Stimulated activated memory B cell treated with anti-CD40 and anti-IgM and Interleukin-4, amounts not matched to agents 10 μg/mL and 1 μg/mL and 100 μg/mL, for 72 hours (primary cell): ENCODE measurements around the gene CPT1A.
"Not testable (repeated sequence)": the region's sequence is repeated elsewhere in the genome, so short reads cannot be mapped to it uniquely, and the experiment has no call there.

Experiments used
- ATAC-seq: fragments of 150-1000 bp; cut with Tn5 transposase; 2 replicates; pipeline ENCODE4 v1.10.0; 2021
- H3K27ac Mint-ChIP-seq: one replicate; pipeline ENCODE4 v1.8.0; 2022; ENCODE audit warnings: mild to moderate bottlenecking, mixed read lengths
- H3K27me3 Mint-ChIP-seq: one replicate; pipeline ENCODE4 v1.8.0; 2022; ENCODE audit warnings: mixed read lengths
- H3K36me3 Mint-ChIP-seq: one replicate; pipeline ENCODE4 v1.8.0; 2022; ENCODE audit warnings: mixed read lengths
- H3K4me1 Mint-ChIP-seq: one replicate; pipeline ENCODE4 v1.8.0; 2022; ENCODE audit warnings: mixed read lengths
- H3K4me3 Mint-ChIP-seq: one replicate; pipeline ENCODE4 v1.8.0; 2022; ENCODE audit warnings: mild to moderate bottlenecking, moderate library complexity, mixed read lengths
- H3K9me3 Mint-ChIP-seq: one replicate; pipeline ENCODE4 v1.8.0; 2022; ENCODE audit warnings: mixed read lengths

CPT1A gene

DNA sequence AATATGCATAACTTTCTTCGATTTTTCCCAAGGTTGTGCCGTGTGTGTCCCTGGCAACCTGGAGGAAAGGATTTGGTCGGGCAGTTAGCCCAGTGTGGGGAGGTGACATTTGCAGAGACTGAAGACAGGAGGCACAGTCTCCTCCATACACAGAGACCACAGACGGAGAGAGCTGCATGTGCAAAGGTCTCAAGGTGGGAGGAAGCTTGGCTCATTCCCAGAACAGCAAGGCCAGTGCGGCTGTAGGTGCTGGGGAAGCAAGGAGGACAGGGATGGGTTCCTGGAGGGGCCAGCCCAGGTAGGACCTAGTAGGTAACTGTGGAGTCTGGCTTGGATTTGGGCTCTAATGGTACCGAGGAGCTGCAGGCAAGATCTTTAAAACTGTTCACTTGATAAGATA, 20.7 kb upstream of the CPT1A start:
- H3K27me3 Mint-ChIP-seq: peaks cover 7% of the 10 kb centered on the region
- no peak for ATAC-seq
- peaks cover 2% of the 10 kb centered on the region for H3K9me3 Mint-ChIP-seq
- H3K27ac Mint-ChIP-seq: no peak overlapping the region
- H3K36me3 Mint-ChIP-seq: peaks cover 4% of the 10 kb centered on the region
- no peak overlapping the region for H3K4me3 Mint-ChIP-seq
- no peaks in the 10 kb centered on the region for H3K4me1 Mint-ChIP-seq

DNA sequence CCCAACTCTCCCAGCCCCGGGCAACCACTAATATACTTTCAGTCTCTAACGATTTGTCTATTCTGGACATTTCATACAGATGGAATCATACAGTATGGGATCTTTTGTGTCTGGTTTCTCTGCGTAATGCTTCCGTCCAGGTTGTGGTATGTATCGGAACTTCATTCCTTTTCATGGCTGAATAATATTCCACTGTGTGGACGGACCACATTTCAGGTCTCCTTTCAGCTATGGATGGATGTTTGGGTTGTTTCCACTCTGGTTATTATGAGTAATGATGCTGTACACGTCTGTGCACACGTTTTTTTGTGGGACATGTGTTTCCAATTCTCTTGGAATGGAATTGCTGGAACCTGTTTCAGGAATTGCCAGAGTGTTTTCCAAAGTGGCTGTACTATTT, 17.4 kb upstream of the CPT1A start:
- no peaks in the 10 kb centered on the region for H3K4me1 Mint-ChIP-seq
- H3K27ac Mint-ChIP-seq: no peak overlapping the region
- H3K36me3 Mint-ChIP-seq: peaks cover 4% of the 10 kb centered on the region
- H3K4me3 Mint-ChIP-seq: no peak overlapping the region
- ATAC-seq: no peak
- H3K9me3 Mint-ChIP-seq: peaks cover 2% of the 10 kb centered on the region
- peaks cover 5% of the 10 kb centered on the region for H3K27me3 Mint-ChIP-seq

DNA sequence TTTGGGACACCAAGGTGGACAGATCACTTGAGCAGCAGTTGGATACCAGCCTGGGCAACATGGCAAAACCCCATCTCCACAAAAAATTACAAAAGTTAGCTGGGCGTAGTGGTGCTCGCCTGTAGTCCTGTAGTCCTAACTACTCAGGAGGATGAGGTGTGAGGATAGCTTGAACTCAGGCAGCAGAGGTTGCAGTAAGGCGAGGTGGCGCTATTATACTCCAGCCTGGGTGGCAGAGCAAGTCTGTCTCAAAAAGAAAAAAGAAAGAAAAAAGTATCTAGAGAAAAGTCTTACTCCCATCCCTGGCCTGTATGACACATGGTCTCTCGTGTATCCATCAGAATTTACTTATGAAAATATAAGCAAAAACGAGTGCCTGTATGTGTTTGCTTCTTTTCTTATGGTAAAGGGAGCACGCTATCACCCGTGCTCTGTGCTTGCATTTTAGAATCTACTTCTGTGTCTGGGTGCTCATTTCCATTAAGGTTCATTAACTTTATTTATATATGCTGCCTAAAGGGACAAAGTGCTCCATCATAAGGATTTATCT, 15.4 kb upstream of the CPT1A start:
- H3K4me1 Mint-ChIP-seq: no peaks in the 10 kb centered on the region
- H3K27me3 Mint-ChIP-seq: peaks cover 14% of the 10 kb centered on the region
- H3K9me3 Mint-ChIP-seq: no peaks in the 10 kb centered on the region
- no peak overlapping the region for H3K4me3 Mint-ChIP-seq
- no peak overlapping the region for H3K27ac Mint-ChIP-seq
- no peaks in the 10 kb centered on the region for H3K36me3 Mint-ChIP-seq
- no peak for ATAC-seq

DNA sequence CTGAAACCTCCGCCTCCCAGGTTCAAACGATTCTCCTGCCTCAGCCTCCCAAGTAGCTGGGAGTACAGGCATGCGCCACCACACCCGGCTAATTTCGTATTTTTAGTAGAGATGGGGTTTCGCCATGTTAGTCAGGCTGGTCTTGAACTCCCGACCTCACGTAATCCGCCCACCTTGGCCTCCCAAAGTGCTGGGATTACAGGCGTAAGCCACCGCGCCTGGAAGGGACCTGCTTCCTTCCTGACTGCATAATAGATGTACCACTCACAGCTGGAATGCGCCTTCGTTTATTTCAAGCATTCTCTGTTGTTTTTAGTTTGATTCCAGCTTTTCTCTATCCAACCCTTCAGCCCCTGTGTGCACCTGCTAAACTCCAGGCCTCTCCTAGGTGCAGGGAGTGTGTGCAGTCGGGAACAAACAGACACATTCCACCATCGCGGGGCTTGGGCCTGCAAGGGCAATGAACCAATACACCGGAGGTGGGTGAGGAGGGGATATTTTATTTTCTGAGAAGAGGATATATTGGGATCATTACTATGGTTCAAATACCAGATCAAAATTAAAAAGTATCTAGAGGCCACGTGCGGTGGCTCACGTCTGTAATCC, 14.8 kb upstream of the CPT1A start:
- not testable (repeated sequence) for H3K4me1 Mint-ChIP-seq, H3K27ac Mint-ChIP-seq, ATAC-seq, H3K36me3 Mint-ChIP-seq, H3K9me3 Mint-ChIP-seq, H3K4me3 Mint-ChIP-seq
- peaks cover 14% of the 10 kb centered on the region for H3K27me3 Mint-ChIP-seq

DNA sequence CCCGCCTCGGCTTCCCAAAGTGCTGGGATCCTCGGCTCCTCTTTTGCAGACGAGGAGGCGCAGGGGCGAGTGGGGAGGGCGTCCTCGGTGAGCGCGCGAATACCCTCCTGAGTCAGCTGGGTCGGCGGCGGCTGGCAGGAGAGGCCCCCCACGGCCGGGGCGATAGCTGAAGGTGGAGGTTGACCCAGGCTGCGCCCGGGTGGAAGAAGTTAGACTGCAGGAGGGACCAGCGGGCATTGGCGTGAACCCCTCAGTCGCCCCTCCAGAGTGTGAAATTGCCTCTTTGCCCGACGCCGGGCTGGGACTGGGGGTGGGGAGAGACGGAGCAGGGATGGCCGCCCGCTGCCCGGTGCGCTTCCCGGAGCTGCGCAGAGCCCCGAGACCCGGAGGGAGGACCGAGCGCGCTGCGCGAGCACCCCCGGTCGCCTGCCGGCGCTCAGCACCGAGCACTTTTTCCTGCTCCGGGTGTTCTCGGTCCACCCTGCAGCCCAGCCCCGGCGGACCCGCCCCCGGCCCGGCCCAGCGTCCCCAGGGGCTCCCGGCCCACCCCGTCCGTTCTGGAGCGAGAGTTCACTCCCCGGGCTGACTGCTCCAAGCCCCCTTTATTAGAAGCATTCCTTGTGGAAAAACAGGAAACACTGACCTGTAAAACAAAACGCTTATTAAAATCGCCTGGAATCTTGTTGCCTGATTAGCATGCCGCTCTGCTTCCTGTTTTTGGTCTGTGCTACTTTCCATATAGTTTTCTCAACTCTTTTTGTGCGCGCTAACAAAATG, 13.7 kb upstream of the CPT1A start:
- no peaks in the 10 kb centered on the region for H3K9me3 Mint-ChIP-seq
- peaks cover 14% of the 10 kb centered on the region for H3K27me3 Mint-ChIP-seq
- no peaks in the 10 kb centered on the region for H3K36me3 Mint-ChIP-seq
- no peak overlapping the region for H3K27ac Mint-ChIP-seq
- peak; percentile 70 for ATAC-seq
- H3K4me3 Mint-ChIP-seq: peak overlapping the region; percentile 70
- H3K4me1 Mint-ChIP-seq: no peaks in the 10 kb centered on the region

DNA sequence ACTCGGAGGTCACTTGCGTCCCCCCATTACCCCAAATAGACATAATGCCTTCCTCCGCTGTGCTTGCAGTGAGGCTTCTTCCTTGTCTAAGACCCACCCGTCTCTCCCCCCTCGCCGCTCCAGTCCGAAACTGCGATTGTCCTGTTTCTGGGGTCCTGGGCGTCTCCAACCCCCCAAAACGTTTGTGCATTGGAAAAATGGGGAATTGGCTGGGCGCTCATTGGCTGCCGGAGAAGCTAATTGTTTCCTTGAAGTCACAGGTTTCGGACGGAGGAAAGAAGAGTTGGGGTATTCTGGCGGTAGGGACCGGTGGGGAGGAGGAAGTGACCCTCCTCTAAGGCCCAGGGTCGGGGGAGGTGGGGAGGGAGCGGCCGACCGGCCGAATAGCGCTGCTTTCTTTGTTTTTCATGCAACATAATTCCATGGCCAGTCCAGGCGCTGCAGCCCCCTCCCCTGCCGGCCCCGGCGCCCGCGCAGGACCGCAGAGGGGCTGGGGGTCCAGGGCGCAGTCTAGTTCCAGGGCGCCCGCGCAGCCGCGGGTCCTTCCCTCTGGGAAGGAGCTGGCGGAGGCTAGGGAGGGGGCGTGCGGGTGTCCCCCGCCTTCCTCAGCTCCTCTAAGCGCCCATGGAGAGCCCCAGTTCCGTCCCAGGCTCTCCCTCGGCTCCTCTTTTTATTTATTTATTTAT, 12.7 kb upstream of the CPT1A start:
- H3K4me3 Mint-ChIP-seq: no peak overlapping the region
- H3K9me3 Mint-ChIP-seq: no peaks in the 10 kb centered on the region
- H3K4me1 Mint-ChIP-seq: no peaks in the 10 kb centered on the region
- no peaks in the 10 kb centered on the region for H3K36me3 Mint-ChIP-seq
- H3K27ac Mint-ChIP-seq: no peak overlapping the region
- no peak for ATAC-seq
- H3K27me3 Mint-ChIP-seq: peaks cover 14% of the 10 kb centered on the region

DNA sequence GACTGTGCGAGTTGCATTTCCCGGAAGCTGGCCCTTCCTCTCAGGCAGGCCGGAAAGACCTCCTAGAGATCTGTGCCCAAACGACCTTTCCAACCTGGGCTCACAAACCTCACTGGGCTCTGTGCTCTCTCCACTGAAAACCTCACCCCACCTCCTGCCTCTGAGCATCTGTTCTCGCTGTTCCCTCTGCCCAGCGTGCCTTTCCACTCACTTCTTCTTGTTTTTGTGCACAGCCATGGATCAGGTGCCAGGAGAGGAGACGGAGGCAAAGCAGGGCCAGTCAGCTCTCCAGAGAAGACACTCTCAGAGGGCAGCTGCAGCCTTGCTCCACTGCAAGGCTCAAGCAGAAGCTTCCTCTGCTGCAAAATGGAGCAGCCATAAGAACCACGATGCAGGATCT, 10.9 kb upstream of the CPT1A start:
- H3K9me3 Mint-ChIP-seq: no peaks in the 10 kb centered on the region
- ATAC-seq: no peak

DNA sequence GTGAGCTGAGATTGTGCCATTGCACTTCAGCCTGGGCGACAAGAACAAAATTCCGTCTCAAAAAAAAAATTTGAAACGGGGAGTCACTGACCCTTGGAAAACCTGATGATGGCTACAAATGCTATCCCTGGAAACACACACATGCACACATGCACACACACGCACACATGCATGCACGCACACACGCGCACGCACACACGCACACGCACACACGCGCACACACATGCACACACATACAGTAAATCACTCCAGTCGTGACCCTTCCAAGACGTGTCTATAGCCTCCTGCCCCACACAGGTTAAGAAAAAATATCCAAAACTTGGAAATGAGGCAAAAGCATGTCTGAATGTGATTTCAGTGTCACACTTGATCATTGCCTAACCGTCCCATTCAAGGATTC, 6.7 kb upstream of the CPT1A start:
- peaks cover 9% of the 10 kb centered on the region for H3K4me1 Mint-ChIP-seq
- no peak overlapping the region for H3K4me3 Mint-ChIP-seq
- ATAC-seq: no peak
- no peaks in the 10 kb centered on the region for H3K36me3 Mint-ChIP-seq
- no peak overlapping the region for H3K27ac Mint-ChIP-seq
- H3K27me3 Mint-ChIP-seq: peaks cover 2% of the 10 kb centered on the region
- H3K9me3 Mint-ChIP-seq: no peaks in the 10 kb centered on the region

More for the DNA sequence above, 10.9 kb upstream of the CPT1A start:
- H3K27me3 Mint-ChIP-seq: peaks cover 14% of the 10 kb centered on the region
- no peak overlapping the region for H3K4me3 Mint-ChIP-seq
- no peak overlapping the region for H3K27ac Mint-ChIP-seq
- H3K4me1 Mint-ChIP-seq: no peaks in the 10 kb centered on the region
- no peaks in the 10 kb centered on the region for H3K36me3 Mint-ChIP-seq

DNA sequence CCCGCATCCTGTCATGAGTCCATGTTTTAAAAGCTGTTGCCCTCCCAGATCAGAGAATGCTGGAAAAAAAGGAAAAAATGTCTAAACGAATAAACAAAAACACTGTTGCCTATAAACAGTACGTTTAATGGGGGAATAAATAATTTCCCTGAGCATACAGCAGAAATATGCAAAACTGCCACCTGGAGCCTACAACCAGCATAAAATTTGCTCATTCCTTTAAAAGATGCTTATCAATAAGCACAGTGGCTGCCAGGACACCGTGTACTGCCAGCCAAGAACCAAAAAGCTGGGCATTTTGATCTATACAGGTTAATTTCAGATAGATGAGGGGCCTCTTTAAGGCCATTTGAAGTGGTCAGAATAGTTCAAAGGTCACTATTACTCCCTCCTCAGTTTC, 5.7 kb upstream of the CPT1A start:
- Mint-ChIP-seq H3K9me3 (no peaks in the 10 kb centered on the region), H3K27ac (no peak overlapping the region), H3K36me3 (no peaks in the 10 kb centered on the region), H3K4me1 (peaks cover 19% of the 10 kb centered on the region), H3K4me3 (no peak overlapping the region), H3K27me3 (no peaks in the 10 kb centered on the region)
- ATAC-seq: no peak

DNA sequence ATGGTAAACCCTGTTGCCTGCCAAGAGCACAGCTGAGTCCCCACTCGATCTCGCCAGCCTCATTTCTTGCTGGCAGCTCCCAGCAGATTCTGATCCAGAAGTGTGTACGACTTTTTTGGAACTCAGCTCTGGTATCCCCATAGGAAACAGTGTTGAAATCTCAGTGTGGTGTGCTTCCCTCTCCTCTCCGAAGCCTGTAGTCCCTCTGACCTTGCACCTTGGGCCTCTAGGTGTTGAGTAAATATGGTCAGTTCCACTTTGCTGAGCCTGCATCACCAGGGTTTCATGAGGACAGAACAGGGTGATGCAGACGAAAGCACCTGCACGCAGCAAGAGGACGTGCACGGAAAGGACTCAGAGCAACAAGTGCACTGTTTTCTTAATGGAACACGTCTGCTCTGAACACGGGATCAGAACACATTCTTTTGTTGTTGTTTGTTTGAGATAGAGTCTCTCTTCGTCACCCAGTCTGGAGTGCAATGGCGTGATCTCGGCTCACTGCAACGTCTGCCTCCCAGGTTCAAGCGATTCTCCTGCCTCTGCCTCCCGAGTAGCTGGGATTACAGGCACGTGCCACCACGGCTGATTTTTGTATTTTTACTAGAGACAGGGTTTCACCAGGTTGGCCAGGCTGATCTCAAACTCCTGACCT, 3.8 kb upstream of the CPT1A start:
- H3K27me3 Mint-ChIP-seq: no peaks in the 10 kb centered on the region
- H3K4me1 Mint-ChIP-seq: peaks cover 23% of the 10 kb centered on the region
- no peaks in the 10 kb centered on the region for H3K36me3 Mint-ChIP-seq
- no peak overlapping the region for H3K27ac Mint-ChIP-seq
- H3K4me3 Mint-ChIP-seq: no peak overlapping the region
- H3K9me3 Mint-ChIP-seq: no peaks in the 10 kb centered on the region
- no peak for ATAC-seq

DNA sequence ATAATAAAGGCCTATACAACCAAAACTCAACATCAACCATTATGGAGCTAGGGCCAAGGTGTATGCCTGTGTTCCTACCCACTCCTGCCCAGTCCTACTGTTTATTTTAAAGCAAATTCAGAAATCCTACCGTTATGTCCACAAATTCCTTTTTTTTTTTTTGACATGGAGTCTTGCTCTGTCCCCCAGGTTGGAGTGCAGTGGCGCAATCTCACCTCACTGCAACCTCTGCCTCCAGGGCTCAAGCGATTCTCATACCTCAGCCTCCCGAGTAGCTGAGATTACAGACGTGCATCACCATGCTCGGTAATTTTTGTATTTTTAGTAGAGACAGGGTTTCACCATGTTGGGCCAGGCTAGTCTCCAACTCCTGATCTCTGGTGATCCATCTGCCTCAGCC, 3.1 kb upstream of the CPT1A start:
- no peak overlapping the region for H3K4me3 Mint-ChIP-seq
- no peak overlapping the region for H3K27ac Mint-ChIP-seq
- no peaks in the 10 kb centered on the region for H3K36me3 Mint-ChIP-seq
- ATAC-seq: no peak
- H3K4me1 Mint-ChIP-seq: peaks cover 23% of the 10 kb centered on the region
- H3K9me3 Mint-ChIP-seq: no peaks in the 10 kb centered on the region
- H3K27me3 Mint-ChIP-seq: no peaks in the 10 kb centered on the region

DNA sequence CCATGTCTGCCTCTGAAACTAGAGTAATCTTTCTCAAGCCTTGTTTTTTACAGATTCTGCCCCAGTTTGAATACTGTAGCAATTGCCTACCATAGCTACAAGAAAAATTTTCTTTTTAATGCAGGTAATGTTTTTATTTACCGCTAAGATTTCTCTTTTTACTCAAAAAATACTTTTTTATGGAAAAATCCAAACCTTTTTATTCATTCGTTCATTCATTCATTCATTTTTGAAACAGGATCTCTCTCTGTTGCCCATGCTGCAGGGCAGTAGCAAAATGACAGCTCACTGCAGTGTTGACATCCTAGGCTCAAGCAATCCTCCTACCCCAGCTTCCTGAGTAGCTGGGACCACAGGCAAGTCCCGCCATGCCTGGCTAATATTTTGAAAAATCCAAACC, 2.7 kb upstream of the CPT1A start:
- Mint-ChIP-seq H3K36me3 (no peaks in the 10 kb centered on the region), H3K4me3 (peak overlapping the region; percentile 83), H3K4me1 (peaks cover 23% of the 10 kb centered on the region), H3K27ac (peak overlapping the region; percentile 83), H3K9me3 (no peaks in the 10 kb centered on the region), H3K27me3 (no peaks in the 10 kb centered on the region)
- ATAC-seq: no peak

DNA sequence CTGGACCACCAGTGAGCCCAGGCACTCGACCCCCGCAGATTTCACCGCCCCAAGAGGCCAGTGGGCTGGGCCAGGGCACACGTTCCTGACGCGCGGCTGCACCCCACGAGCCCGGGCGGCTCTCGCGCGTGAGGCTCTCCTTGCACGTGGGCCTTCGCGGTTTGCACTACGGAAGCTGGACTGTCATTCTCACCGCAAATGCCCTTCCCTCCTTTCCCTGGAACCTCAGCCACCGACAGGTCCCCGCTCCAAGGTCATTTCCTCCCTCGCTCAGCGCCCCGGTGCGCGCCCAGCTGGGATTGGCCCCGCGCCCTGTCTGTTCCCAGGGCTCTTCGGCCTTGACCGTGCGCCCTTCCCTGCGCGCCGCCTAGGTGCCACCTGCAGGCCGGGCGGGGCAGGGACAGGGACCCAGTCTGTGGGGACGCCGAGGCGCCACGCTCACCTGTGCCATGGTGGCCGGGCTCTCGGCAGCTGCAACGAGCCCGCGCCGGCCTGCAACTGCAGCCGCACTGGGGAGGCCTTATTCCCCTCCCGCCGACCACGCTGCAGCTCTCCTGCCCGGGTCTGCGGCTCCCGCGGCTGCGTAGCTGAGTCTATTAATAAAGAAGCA, 2.1 kb upstream of the CPT1A start:
- Mint-ChIP-seq H3K27me3 (no peaks in the 10 kb centered on the region), H3K27ac (peak overlapping the region; percentile 83), H3K9me3 (no peaks in the 10 kb centered on the region), H3K4me1 (peaks cover 23% of the 10 kb centered on the region), H3K4me3 (peak overlapping the region; percentile 83), H3K36me3 (no peaks in the 10 kb centered on the region)
- ATAC-seq: peak; percentile 81

DNA sequence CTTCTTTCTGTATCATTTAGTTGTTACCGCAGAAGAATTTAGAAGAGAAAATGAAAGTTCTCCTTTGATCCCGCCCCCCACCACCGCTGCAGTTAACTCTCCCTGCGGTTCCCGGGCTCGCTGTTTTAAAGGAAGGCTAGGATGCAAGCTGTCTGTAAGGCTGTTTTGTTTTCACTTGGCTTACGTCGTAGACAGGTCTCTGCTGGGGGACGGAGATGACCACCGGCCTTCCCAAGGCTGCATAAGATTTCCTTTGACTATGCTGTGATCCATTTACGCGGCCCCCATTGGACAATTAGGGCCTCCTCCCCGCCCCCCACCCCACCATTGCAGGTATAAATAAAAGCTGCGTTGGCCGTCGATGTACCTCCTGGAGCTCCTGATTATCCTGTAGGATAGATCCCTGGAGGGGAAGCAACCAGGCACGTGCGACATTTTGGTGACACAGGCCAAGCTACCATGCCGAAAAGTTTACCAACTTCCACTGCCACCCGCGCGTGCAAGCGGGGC, 1.4 kb upstream of the CPT1A start:
- ATAC-seq: no peak
- Mint-ChIP-seq H3K27ac (peak overlapping the region; percentile 83), H3K4me3 (peak overlapping the region; percentile 83), H3K4me1 (peaks cover 26% of the 10 kb centered on the region), H3K9me3 (no peaks in the 10 kb centered on the region), H3K27me3 (no peaks in the 10 kb centered on the region), H3K36me3 (no peaks in the 10 kb centered on the region)
